GM21381 (cell line): ENCODE results near the gene SSBP4.

Source experiments
- ATAC-seq: cut with Tn5 transposase; IDR thresholded peaks from one replicate; pipeline ENCODE4 v1.9.1; 2021; ENCODE audit warnings: mild to moderate bottlenecking, moderate library complexity; ENCODE audit not compliant: unreplicated experiment

SSBP4 gene

DNA sequence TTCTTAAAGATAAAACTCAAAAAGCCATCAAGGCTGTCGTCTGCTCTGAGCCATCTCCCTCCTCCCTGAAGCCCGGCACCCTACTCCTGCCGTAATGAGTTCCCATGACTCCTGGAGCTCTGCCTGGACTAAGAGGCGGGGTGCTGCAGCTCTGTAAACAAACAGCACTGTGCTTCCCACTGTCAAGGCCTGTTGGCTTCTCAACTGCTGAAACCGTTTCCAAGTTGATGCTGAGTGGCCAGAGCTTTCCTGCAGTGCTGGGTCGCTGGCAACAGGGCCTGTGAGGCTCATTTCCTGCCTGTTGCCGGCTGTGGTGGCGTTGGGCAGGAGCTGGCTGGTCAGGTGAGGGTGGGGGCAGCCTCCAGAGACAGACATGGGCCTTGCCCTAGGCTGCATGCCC, 45.4 kb downstream of the SSBP4 start:
- ATAC-seq, result no peak

DNA sequence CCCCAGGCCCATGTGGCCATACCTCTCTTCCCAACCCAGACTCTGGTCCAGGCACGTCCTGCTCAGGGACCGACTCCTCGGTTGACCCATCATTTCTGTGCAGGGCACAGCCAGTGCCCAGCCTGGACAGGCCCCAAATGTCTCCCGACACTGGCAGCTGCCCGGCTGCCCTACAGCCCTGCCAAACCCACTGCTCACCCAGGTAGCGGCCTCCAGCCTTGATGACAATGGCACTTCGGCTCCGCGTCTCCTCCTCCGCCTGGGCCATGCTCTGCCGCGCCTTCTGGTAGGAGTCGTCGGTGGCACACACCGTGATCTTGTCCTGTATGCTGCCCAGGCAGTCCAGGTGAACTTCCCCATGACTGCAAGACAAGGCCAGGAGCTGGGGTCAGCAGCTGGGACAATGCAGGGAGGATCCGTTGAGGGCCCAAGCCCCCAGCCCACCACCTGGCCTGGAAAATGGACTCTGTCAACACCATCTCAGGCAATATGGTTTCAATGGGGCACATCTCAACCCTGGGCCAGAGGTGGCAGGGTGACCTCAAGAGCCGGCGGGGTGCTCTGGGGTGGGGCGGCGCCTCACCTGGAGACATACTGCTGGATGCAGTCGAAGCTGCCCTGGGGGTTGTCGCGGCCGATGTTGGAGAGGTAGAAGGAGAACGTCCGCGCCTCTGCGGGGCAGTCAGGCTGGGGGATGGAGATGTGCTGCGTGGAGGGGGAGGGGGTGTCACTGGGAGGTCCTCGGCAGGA, 46.2 kb downstream of the SSBP4 start:
- ATAC-seq, result no peak

DNA sequence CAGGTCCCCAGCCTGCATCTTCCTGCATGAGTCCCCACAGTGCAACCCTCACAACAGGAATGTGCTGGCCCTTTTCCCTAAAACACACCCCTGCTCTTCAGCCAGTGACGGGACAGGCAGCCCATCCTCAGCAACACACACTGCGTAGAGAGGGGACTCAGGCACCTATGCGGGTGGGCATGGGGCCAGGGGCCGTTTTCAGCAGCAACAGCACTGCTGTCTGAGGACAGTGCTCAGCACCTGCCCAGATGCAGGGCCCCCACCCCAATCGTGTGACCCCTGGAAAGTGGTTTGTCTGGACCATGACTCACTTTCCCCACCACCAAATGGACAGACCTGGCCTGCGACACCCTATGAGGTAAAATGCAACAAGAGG, 46.8 kb downstream of the SSBP4 start:
- no peak for ATAC-seq

DNA sequence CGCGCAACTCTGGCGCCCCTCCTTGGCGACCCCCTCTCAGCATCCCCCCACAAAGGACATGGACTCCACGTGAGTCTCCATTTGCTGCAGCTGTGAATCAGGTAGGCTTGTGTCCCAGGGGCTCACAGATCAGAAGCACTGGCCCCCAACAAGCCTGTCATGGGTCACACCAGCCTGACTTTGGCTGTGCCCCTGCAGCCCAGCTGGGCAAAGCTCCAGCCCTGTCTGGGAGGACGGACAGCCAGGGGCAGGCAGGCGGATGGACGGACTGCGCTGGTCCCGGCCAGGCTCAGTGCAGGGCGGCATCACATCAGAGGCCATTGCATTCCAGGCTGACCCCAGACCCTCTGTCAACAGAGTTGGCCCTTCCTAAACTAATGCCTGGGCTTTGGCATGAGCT, 47.2 kb downstream of the SSBP4 start:
- no peak for ATAC-seq

DNA sequence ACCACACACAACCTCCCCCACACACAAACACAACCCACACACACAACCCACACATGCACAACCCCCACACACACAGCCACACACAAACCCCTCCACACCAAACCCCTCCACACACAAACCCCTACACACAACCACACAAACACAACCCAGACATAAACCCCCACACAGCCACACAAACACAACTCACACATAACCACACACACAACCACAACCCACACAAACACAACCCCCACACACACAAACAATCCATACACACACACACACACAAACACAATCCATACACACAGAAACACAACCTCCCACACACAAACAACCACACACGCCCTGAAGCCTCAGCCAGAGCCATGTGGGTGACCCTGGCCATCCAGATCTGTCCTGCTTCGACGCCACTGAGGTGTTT, 48.8 kb downstream of the SSBP4 start:
- ATAC-seq, result no peak

DNA sequence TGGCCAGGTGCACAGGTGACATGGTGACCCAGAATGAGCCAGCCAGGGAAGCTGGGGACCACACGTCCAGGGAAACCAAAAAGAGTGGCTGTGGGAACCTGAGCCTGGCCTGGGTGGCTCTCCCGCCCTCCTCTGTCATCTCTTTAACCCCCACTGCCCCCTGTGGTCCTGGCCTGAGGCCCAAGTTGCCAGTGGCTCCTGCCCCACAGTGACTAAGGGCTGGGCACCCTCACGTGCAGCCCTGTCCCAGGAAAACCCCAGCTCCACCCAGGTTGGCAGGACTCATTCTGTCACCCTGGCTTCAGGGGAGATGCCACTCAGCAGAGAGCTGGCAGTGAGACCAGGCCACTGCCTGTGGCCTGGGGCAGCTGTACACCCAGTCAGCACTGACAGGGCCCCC, 49.3 kb downstream of the SSBP4 start:
- ATAC-seq, result no peak

DNA sequence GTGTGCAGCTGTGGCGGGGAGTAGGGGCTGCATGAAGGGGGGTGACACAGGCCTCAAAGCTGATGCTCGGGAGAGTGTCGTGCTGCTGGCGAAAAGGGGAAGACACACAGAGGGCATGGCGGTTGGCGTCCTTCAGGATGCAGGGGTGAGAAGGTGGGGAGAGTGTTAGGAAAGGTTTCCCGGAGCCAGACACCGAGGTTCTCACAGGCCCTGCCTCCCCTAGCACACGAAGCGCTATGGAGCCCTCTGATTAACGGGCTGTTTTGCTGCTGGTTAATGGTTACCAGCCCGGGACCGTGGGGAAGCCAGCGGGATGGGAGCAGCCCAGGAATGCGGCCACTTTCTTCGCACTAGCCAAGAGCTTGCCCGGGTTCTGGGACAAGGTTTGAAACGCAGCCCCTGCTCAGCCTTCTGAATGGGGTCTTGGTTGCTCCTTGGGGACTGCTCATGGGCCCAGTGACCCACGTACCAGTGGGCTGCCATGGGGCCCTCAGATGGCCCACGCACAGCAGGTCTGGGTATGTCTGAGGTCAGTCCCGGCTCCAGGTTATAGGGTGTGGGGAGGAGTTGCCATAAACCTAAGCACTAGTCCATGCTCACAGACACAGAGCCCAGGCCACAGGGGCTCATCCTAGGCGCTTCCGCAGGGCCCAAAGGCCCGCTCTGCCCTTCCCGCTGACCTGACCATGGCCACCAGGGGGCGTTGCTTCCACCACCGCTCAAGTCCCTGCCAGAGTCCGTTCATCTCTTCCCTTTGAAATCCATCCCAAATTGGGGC, 50.1 kb downstream of the SSBP4 start:
- ATAC-seq, result no peak

DNA sequence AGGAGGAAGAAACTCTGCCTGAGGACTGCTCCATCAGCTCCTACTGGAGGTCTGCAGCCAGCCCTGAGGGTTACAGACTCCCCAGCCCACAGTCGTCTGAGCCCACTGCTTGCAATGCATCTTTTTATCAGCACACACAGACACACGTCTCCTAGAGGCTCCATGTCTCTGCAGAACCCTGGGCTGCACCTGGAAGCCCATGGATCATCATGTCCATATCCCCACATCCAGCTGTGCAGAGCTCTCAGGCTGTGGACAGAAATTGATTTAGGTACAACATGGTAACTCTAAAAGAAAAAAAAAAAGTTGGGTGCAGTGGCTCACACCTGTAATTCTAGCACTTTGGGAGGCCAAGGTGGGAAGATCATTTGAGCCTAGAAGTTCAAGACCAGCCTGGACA, 51.6 kb downstream of the SSBP4 start:
- ATAC-seq, result no peak

DNA sequence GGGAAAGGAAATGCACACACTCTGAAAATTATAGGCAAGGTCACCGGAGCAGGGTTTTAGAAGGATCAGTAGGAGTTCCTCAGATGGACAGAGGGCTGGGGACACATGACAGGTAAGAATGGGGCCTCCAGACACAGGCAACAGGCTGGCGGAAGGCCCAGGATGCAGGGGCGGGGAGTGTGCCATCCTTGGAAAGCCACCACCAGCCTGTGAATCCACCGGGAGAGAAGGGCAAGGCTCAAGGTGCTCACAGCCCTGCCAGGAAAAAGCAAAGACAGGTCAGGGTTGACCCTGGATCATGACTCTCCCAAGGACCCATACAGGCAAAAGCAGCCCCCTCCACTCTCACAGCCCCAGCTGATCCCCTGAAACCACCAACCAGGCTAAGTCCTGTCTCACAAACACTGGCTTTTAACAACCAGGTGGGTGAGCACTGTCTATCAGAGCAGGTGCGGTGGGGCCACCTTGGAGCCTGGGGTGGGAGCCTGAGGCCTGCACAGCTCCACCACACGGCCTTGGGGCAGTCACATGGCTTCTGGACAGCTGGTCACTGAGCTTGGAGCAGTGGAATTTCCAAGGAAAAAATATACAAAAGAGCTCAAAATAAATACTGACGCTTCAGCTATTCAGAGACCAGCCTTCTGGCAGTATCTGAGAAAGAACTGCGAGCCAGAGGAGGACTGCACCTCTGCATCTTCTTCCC, 54.0 kb downstream of the SSBP4 start:
- ATAC-seq, result no peak

DNA sequence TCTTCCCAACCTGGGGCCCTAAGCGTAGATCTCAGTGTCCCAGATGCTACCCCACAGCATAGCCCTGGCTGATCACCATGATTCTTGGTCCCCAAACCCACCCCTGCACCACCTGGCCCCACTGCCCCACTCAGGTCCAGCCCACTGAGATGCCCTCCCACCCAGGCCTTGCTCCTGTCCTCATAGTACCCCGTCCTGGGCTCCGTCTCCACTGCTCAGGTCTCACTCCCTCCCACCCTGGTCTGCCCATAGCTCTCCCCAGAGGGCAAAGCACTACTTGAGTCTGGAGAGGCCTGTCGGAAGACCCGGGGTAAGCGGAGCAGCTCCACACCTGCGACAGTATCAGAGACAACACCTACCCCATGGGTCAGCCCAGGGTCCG, 54.5 kb downstream of the SSBP4 start:
- ATAC-seq, result no peak

DNA sequence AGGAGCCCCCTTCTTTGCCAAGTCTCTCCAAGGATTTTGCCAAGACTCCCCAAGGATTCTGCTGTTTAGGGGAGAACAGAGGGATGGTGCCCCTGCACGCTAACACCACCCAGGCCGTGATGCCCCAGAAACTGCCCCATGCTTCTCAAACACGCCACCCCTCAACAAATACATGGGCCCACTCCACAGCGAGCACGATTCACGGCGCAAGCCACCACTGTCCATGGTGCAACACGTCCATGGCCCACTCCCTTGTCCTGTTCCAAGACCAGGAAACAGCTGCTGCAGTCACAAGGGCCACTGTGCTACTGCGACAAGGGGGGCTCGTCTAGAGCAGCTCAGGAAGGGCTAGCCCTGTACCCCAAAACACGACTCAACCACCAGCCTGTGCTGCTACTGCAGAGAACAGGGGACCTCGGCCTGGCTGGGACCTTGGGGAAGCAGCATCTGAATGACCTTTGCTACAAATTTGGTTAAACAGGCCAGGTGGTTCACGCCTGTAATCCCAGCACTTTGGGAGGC, 55.2 kb downstream of the SSBP4 start:
- ATAC-seq, result no peak

DNA sequence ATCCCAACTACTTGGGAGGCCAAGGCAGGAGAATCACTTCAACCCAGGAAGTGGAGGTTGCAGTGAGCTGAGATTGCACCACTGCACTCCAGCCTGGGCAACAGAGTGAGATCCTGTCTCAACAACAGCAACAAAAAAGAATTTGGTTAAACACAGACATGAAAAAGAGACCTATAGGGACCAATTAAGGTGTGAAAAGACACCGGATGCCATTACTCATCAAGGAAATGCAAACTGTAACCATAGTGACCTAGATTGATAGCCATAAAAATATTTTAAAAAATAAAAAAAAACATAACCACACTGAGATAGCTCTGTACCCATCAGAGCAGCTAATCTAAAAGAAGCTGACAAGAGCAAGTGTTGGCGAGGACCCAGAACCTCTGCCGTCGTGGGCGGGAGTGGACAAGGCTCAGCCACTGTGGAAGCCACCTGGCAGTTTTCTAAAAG, 55.8 kb downstream of the SSBP4 start:
- ATAC-seq, result no peak

DNA sequence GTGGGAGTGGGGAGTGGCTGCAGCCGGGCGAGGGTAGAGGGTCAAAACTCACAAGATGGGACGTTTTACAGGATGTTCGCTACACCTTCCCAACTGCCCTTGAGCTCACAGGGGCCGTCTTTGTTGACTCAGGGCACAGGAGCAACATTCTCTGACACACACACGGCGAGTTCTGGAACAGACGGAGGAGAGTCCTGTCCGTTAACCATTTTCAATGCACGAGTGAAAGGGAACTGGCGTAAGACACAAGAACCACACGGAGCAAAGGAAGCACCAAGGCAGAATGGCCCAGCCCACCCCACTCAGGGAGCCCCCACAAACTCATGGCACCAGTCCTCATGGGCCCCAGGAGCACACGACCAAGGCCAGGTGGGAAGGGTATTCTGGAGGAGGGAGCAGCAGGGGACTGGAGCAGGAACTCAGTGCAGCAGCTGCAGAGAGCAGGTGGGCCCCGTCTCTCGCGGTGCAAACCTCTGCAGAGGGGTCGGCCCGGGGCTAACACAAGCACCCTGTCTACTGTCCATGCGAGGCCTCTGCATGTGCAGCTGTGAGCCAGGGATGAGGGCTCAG, 56.6 kb downstream of the SSBP4 start:
- no peak for ATAC-seq

DNA sequence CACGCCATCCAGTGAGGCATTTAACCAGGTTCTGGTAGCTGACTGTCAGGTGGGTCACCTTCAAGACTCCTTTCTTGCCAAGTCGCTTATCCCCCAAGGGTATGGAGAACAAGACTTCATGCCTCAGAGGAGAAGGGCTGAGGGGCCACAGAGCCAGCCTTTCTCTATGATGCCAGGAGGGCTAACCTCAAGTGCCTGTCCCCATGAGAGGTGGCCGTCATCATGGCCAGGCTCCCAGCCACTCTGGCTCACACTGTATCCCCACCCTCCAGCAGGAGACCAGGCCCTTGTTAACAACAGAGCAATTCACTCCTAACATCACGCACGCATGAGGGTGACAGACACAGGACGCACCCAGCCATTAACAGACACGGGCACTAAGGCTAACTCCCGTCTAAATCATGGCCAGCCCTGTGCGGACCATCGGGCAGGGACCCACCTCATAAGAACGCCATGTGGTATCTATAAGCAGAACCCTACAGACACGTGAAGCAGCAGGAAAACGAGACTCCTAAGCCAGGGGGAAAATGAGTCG, 57.4 kb downstream of the SSBP4 start:
- ATAC-seq, result no peak

DNA sequence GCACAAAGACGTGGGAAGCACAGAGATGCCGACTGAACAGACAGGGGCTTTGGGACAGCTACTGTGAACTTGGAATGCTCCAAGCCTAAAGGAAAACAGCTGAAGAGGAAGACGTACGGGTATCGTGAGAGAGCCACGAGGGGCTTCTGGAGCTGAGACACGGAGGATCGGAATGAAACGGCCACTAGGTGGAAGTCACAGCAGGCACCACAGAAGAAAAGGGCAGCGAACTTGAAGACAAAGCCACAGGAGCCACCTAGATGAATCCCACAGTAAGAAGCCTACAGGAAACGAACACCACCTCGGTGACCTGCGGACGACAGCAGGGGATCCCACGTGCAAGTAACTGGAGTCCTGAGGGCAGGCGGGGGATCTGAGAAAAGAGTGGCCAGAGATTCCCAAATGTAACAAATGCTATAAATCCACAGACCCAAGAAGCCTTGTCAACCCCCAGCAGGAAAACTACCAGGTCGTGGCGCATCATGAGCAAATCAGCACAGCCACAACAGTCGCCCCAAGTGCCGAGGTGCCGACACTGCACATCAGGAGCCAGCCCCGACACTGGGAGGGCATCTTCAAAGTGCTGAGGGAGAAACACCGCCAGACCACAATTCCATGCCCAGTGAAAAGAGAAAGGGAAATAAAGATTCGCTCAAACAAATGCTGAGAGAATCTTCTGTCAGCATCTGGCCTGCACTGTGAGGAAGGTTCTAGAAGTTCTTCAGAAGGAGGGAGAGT, 58.0 kb downstream of the SSBP4 start:
- no peak for ATAC-seq

DNA sequence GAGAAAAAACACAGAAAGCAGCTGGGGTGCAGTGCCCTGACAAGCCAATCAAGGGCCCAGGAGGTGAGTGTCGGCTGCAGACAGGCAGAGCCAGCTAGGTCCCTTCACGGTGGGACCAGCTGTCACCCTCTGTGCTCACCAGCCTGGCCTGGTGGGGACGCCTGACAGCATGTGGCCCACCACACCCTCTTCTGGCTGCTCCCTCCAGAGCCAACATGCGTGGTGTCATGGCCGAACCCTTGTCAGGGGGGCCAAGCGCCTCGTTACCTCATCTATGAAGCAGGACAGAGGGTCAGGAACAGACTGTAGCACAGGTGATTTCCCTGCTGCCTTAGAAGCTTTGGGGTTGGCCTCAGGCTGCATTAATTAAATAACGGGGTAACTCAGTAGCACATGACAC, 58.8 kb downstream of the SSBP4 start:
- no peak for ATAC-seq

DNA sequence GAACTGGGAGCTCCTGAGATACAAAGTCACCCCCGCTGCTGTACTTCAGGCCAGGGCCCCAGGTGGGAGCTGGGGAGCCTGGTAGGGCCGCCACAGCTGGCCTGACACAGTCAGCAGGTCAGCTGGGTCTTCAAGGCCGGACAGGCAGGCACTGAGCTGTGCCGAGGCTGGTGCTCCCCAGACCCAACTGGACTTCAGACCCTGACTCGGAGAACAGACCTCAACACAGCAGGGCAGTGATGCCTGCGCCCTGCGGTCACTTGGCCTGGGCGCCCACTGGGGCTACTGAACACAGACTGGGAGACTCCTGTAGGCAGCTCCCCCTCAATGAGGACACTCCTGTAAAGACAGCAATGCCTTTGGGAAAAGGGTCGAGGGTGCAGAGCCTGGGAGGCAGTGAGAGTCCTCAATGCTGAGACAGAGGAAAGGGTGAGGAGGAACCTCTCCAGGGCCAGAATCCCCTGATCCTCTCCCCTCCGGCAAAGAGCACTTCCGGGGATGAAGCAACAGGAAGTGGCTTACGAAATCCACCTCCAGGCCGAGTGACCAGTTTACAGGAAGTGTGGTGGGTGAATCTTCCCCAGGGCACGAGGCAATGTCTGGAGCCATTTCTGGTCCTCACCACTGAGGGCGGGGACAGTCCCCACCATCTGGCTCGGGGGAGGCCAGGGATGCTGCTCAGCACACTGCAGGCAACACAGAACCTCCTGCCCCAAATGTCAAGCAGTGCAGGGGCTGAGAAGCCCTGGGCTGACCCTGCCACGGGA, 59.5 kb downstream of the SSBP4 start:
- ATAC-seq, result peak; percentile 61

DNA sequence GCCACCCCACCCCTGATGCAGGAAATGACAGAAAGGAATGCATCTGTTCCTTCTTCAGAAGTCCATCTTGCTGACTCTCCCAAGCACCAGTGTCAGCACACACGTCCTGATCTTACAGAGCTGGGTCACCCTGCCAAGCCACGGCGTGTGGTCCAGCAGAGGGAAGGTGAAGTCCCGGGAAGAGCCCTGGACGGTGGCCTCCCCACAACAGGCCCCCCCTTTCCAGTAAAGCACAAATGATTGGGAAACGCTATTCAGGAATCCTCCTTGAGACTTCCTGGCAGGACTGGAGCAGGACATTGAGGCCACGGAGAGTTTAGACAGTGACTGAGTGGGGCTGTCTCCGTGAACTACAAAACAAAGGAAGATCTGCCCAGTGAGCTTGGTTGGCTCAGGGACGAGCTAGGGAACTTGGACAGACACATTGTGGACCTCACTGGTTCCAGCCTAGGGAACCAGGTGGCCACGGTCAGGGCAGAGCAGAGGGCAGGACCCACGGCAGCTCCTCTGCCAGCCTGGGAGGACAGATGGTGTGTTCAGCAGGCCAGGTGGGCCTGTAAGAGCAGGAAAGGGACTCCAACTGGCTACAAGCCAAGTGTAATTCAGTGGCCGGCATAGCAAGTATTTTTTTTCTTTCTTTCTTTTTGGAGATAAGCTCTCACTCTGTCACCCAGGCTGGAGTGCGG, 61.0 kb downstream of the SSBP4 start:
- no peak for ATAC-seq
